IMR-90 (cell line): ENCODE results near the gene RSPH3. TPM values are rescaled to one million over a fixed set of nuclear protein-coding genes. Genes with fewer than 3 reads are reported as not detected.

Experiments used
- ATAC-seq: fragments of 200-7000 bp; cut with Tn5 transposase; 2 replicates; pipeline ENCODE4 v1.9.1; 2020; ENCODE audit warnings: low read depth, mild to moderate bottlenecking, moderate library complexity
- BruUV-seq: library from RNA; stranded (reverse); fragments of 400-500 nt; replicated peaks from 2 replicates; lab custom pipeline; 2021; lab: Mats Ljungman, UMichigan
- CTCF ChIA-PET: fragments of 300-600 bp; formaldehyde crosslinking; extraction: SDS; loops from one replicate; lab custom pipeline; 2021; ENCODE audit warnings: antibody characterized with exemption; lab: Yijun Ruan, JAX
- POLR2A ChIA-PET: fragments of 300-600 bp; sonication (Branson Sonifier 250); formaldehyde crosslinking; loops from one replicate; lab custom pipeline; 2022; ENCODE audit warnings: antibody characterized with exemption; ENCODE audit not compliant: unreplicated experiment; lab: Charles Lee
- DNase-seq: peaks from one replicate; pipeline ENCODE4 v3.0.0; 2013
- H2AFZ ChIP-seq: replicated peaks from 2 replicates; pipeline ENCODE3; 2013; ENCODE audit warnings: low read length, mild to moderate bottlenecking; ENCODE audit not compliant: poor library complexity
- H2AK5ac ChIP-seq: 2 replicates; pipeline ENCODE4 v1.6.1; 2013; ENCODE audit warnings: low read depth, low read length, inconsistent platforms
- H2AK9ac ChIP-seq: replicated peaks from 2 replicates; pipeline ENCODE3; 2013; ENCODE audit warnings: mild to moderate bottlenecking, low read depth, low read length, moderate library complexity; ENCODE audit not compliant: poor library complexity
- H2BK120ac ChIP-seq: 2 replicates; pipeline ENCODE4 v1.6.1; 2013; ENCODE audit warnings: low read depth, low read length, inconsistent platforms
- H2BK15ac ChIP-seq: 3 replicates; pipeline ENCODE4 v1.6.1; 2013; ENCODE audit warnings: low read depth, low read length, inconsistent platforms
- H2BK20ac ChIP-seq: 2 replicates; pipeline ENCODE4 v1.6.1; 2013; ENCODE audit warnings: low read depth, mild to moderate bottlenecking, inconsistent platforms, low read length, moderate library complexity
- H2BK5ac ChIP-seq: 2 replicates; pipeline ENCODE4 v1.6.1; 2013; ENCODE audit warnings: mild to moderate bottlenecking, low read depth, low read length, inconsistent platforms; ENCODE audit not compliant: poor library complexity, severe bottlenecking
- H3K14ac ChIP-seq: replicated peaks from 2 replicates; pipeline ENCODE4 v1.6.1; 2013; ENCODE audit warnings: low read depth, low read length, inconsistent platforms
- H3K18ac ChIP-seq: 2 replicates; pipeline ENCODE4 v1.6.1; 2013; ENCODE audit warnings: low read depth, low read length, control low read depth
- H3K23ac ChIP-seq: 2 replicates; pipeline ENCODE4 v1.6.1; 2013; ENCODE audit warnings: low read depth, low read length, inconsistent platforms
- H3K27ac ChIP-seq: 2 replicates; pipeline ENCODE4 v1.5.1; 2013; ENCODE audit warnings: mild to moderate bottlenecking, control low read depth, low read length; ENCODE audit not compliant: insufficient read depth
- H3K27me3 ChIP-seq: 2 replicates; pipeline ENCODE4 v1.6.1; 2013; ENCODE audit warnings: low read length; ENCODE audit not compliant: control insufficient read depth, insufficient read depth
- H3K36me3 ChIP-seq: 2 replicates; pipeline ENCODE4 v1.6.1; 2013; ENCODE audit warnings: low read length, mixed read lengths; ENCODE audit not compliant: control insufficient read depth, insufficient read depth
- H3K4ac ChIP-seq: 2 replicates; pipeline ENCODE4 v1.6.1; 2013; ENCODE audit warnings: low read depth, low read length, inconsistent platforms
- H3K4me1 ChIP-seq: 2 replicates; pipeline ENCODE4 v1.6.1; 2013; ENCODE audit warnings: low read length, mixed read lengths; ENCODE audit not compliant: control insufficient read depth, insufficient read depth
- H3K4me2 ChIP-seq: 2 replicates; pipeline ENCODE4 v1.6.1; 2013; ENCODE audit warnings: low read depth, mild to moderate bottlenecking, control low read depth, low read length, moderate library complexity
- H3K4me3 ChIP-seq: 2 replicates; pipeline ENCODE4 v1.5.1; 2013; ENCODE audit warnings: low read depth, mild to moderate bottlenecking, control low read depth, low read length, moderate library complexity; ENCODE audit not compliant: insufficient read depth
- H3K56ac ChIP-seq: 2 replicates; pipeline ENCODE4 v1.6.1; 2013; ENCODE audit warnings: low read length, inconsistent platforms; ENCODE audit not compliant: insufficient read depth; ENCODE audit errors: extremely low read depth
- H3K79me1 ChIP-seq, 2 experiments: 2 replicates each; pipeline ENCODE4 v1.6.1; 2013; ENCODE audit warnings: low read length in 2 of 2, inconsistent platforms in 1 of 2, low read depth in 1 of 2
- H3K9ac ChIP-seq: 2 replicates; pipeline ENCODE4 v1.6.1; 2013; ENCODE audit warnings: low read depth, low read length, control low read depth
- H3K9me1 ChIP-seq: 2 replicates; pipeline ENCODE4 v1.6.1; 2013; ENCODE audit warnings: low read length, inconsistent platforms; ENCODE audit not compliant: insufficient read depth
- H3K9me3 ChIP-seq: 2 replicates; pipeline ENCODE4 v1.6.1; 2013; ENCODE audit warnings: low read length; ENCODE audit not compliant: control insufficient read depth, insufficient read depth
- H4K20me1 ChIP-seq: 2 replicates; pipeline ENCODE4 v1.6.1; 2013; ENCODE audit warnings: low read length, inconsistent platforms; ENCODE audit not compliant: insufficient read depth
- H4K5ac ChIP-seq: 2 replicates; pipeline ENCODE4 v1.6.1; 2013; ENCODE audit warnings: mild to moderate bottlenecking, low read depth, low read length, control low read depth
- H4K8ac ChIP-seq, 2 experiments: 2 replicates each; pipeline ENCODE4 v1.6.1; 2013; ENCODE audit warnings: low read depth in 2 of 2, low read length in 2 of 2, control low read depth in 1 of 2, inconsistent platforms in 1 of 2
- H4K91ac ChIP-seq: 2 replicates; pipeline ENCODE4 v1.6.1; 2013; ENCODE audit warnings: low read depth, low read length, inconsistent platforms; ENCODE audit not compliant: insufficient read depth
- CHD1 ChIP-seq: IDR thresholded peaks from 2 replicates; pipeline ENCODE4 v1.6.1; 2012; ENCODE audit warnings: low read depth, low read length, improper control_type of control experiment
- WGBS, 2 experiments: methylation state at CpG; one replicate each; pipeline versions ENCODE4 v1.1.5 to v1.1.7; 2013; ENCODE audit warnings: missing lambda C conversion rate in 2 of 2; ENCODE audit not compliant: insufficient read length in 1 of 2; ENCODE audit errors: extremely low coverage in 2 of 2; 5-methylcytosine and 5-hydroxymethylcytosine counted together
- dilution Hi-C: fragments of 300-500 bp; cut with HindIII; formaldehyde crosslinking; loops from one replicate; pipeline ENCODE4 v1.14.3; 2018; ENCODE audit warnings: low sequenced_read_pairs; ENCODE audit not compliant: unreplicated experiment
- in situ Hi-C: fragments of 300-500 bp; cut with MboI; formaldehyde crosslinking; loops from 3 replicates; pipeline ENCODE4 v1.14.3; 2019; ENCODE audit warnings: low sequenced_read_pairs, inconsistent platforms, mixed read lengths
- intact Hi-C: fragments of 100-400 bp; cut with micrococcal nuclease; formaldehyde crosslinking; loops from 2 replicates; pipeline ENCODE4 v1.10.0; 2022
- polyA plus RNA-seq, 3 experiments: library from polyadenylated mRNA; depleted of rRNA; stranded (reverse); fragments of >200 nt; gene quantifications; 2 replicates each; pipeline ENCODE4 v1.2.3, GENCODE V29; 2012; ENCODE audit warnings: low replicate concordance in 1 of 3
- total RNA-seq: library from RNA; depleted of rRNA; stranded (reverse); fragments of >200 nt; gene quantifications from 2 replicates; pipeline ENCODE4 v1.2.3, GENCODE V29; 2012
- TF ChIP-seq, protein P1 (sequence below): fragments of 150-350 bp; IDR thresholded peaks from 2 replicates; pipeline ENCODE4 v1.6.1; 2016; ENCODE audit warnings: low read depth, mild to moderate bottlenecking, low read length, moderate library complexity, borderline replicate concordance
- TF ChIP-seq, protein P2 (sequence below): fragments of 150-350 bp; IDR thresholded peaks from 2 replicates; pipeline ENCODE4 v1.6.1; 2017; ENCODE audit warnings: mild to moderate bottlenecking, antibody characterized with exemption, low read length, low read depth

RSPH3 gene
- total and polyA plus RNA-seq, 2 of the 4 experiments (the other 2 are of a cell fraction): 1.7 to 3.0 TPM

DNA sequence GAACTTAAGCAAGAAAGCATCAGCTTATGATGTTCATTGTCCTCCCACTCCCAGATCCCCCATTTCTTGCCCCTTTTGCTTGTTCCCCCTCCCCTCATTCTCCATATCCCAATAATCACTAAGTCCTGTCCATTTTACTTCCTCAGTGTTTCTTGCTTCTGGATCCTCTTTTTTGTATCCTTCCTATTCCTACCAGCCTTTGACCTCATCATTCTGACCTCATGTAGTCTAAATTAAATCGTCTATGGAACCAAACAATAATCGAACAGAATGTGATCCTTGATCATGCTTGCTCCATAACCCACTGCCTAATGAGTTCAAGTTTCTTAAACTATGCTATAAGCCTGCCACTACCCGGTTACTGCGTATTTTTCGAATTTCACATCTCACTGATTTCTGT is 5.4 kb upstream of the RSPH3 start:
- 54% methylated on average over 2 of the region's 5 CpGs; no CpG with 5 or more reads in 1 of the 2 experiments for WGBS, 2 experiments
- Histone ChIP-seq H2AK9ac (no peak overlapping the region), H2BK5ac (no peak overlapping the region), H2BK120ac (no peak overlapping the region), H3K4ac (no peak overlapping the region), H2AK5ac (no peak overlapping the region), H3K4me2 (no peak overlapping the region), H2BK15ac (no peak overlapping the region), H2BK20ac (no peak overlapping the region), H3K9ac (no peak overlapping the region), H3K4me3 (no peak overlapping the region), H4K5ac (no peak overlapping the region), H3K18ac (no peak overlapping the region), H3K4me1 (peaks cover 4% of the 10 kb centered on the region; the same call in 1 of the 2 replicates), H3K9me3 (no peaks in the 10 kb centered on the region), H4K91ac (no peak overlapping the region), H3K56ac (no peak overlapping the region), H4K8ac (no peak overlapping the region), H3K79me1 (0 out of 4 replicates have a peak, but pooled peaks cover 0 to 2% of the 10 kb centered on the region in 2 experiments), H3K14ac (no peak overlapping the region), H3K27me3 (no peaks in the 10 kb centered on the region; the same call in 1 of the 2 replicates), H3K9me1 (no peaks in the 10 kb centered on the region), H3K27ac (no peak overlapping the region), H3K23ac (no peak overlapping the region), H3K36me3 (no peaks in the 10 kb centered on the region), H2AFZ (no peak overlapping the region), H4K20me1 (no peaks in the 10 kb centered on the region)
- ChIA-PET CTCF (no interaction called here), POLR2A (no interaction called here)
- ATAC-seq (no peak), DNase-seq (no peak)
- TF ChIP-seq, protein P1, sequence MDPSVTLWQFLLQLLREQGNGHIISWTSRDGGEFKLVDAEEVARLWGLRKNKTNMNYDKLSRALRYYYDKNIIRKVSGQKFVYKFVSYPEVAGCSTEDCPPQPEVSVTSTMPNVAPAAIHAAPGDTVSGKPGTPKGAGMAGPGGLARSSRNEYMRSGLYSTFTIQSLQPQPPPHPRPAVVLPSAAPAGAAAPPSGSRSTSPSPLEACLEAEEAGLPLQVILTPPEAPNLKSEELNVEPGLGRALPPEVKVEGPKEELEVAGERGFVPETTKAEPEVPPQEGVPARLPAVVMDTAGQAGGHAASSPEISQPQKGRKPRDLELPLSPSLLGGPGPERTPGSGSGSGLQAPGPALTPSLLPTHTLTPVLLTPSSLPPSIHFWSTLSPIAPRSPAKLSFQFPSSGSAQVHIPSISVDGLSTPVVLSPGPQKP: no peak
- TF ChIP-seq, protein P2, sequence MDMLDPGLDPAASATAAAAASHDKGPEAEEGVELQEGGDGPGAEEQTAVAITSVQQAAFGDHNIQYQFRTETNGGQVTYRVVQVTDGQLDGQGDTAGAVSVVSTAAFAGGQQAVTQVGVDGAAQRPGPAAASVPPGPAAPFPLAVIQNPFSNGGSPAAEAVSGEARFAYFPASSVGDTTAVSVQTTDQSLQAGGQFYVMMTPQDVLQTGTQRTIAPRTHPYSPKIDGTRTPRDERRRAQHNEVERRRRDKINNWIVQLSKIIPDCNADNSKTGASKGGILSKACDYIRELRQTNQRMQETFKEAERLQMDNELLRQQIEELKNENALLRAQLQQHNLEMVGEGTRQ: no peak
- TF ChIP-seq CHD1: no peak
- intact Hi-C loops (no loop called here), in situ Hi-C loops (no loop called here), dilution Hi-C loops (no loop called here)
- BruUV-seq: no TSS peak
